ENCODE measurements around the gene UNK. TPM values are rescaled to one million over a fixed set of nuclear protein-coding genes. Genes with fewer than 3 reads are reported as not detected.

Gene UNK
- total and polyA plus RNA-seq, 2 donors (not counting 1 experiment from before 2014, with no cell fraction given), result 15.0 to 15.2 TPM

DNA sequence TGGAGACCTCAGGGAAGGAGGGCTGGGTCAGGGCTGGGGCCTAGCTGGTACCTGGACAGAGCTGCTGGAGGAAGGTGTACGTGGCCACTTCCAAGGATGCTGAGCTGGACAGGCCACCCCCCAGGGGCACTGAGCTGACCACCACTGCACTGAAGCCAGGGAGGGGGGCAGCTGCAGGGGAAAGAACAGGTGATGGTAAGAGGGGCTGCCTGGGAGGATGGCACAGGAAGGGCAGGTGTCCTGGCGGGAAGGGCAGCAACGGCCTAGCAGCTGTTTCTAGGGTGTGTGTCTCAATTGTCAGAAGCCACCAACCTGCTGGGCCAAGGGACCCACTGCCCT is 21.4 kb upstream of the UNK start:
- no peak overlapping the region for H3K9ac ChIP-seq (ENCODE audit: insufficient read depth, low read length)
- H3K4me3 ChIP-seq (replicated peaks in 1 of 4; ENCODE audit: control extremely low read depth in 1 of 4, insufficient read depth in 1 of 4, low read depth in 3 of 4, low read length in 4 of 4), result no peak overlapping the region

GRCh38 chr17:75763613-75764416 is 20.8 kb upstream of the UNK start:
- no peaks in the 10 kb centered on the region for H3K9me3 ChIP-seq (ENCODE audit: control insufficient read depth, insufficient read depth, low read depth, low read length)
- no peaks in the 10 kb centered on the region for H3K27me3 ChIP-seq (ENCODE audit: control insufficient read depth, insufficient read depth, low read length)
- peak overlapping the region; percentile 51 for H3K9ac ChIP-seq (ENCODE audit: insufficient read depth, low read length)
- TF ChIP-seq EZH2 (IDR thresholded peaks at IDR 0.05; ENCODE audit: low read length, missing control alignments) (no peak), CTCF (conservative IDR thresholded peaks at IDR 0.05 in 1 of 2, IDR thresholded peaks at IDR 0.05 in 1 of 2; ENCODE audit: low read depth in 1 of 2, low read length in 2 of 2) (no peak)
- peaks cover 8% of the 10 kb centered on the region for H3K4me1 ChIP-seq (ENCODE audit: control insufficient read depth, extremely low read depth, insufficient read depth, low read length)
- no peaks in the 10 kb centered on the region for H3K79me2 ChIP-seq (ENCODE audit: control insufficient read depth, insufficient read depth, low read length)
- H3K27ac ChIP-seq (ENCODE audit: insufficient read depth, low read length), result no peak overlapping the region
- no peak for DNase-seq (ENCODE audit: low read depth in 2 of 2)
- H4K20me1 ChIP-seq (ENCODE audit: control insufficient read depth, extremely low read depth, insufficient read depth, low read length), result no peaks in the 10 kb centered on the region
- peak overlapping the region; percentile 46 to 81 (median 69) for H3K4me3 ChIP-seq (replicated peaks in 1 of 4; ENCODE audit: control extremely low read depth in 1 of 4, insufficient read depth in 1 of 4, low read depth in 3 of 4, low read length in 4 of 4)
- H3K4me2 ChIP-seq (ENCODE audit: extremely low read depth, insufficient read depth, low read length), result peak overlapping the region; percentile 64
- H3K36me3 ChIP-seq (ENCODE audit: control insufficient read depth, insufficient read depth, low read length), result no peaks in the 10 kb centered on the region
- H2AFZ ChIP-seq (ENCODE audit: low read length), result peak overlapping the region; percentile 80

More for the DNA sequence above, 21.4 kb upstream of the UNK start:
- Histone ChIP-seq H3K4me1 (ENCODE audit: control insufficient read depth, extremely low read depth, insufficient read depth, low read length) (peaks cover 8% of the 10 kb centered on the region), H3K4me2 (ENCODE audit: extremely low read depth, insufficient read depth, low read length) (no peak overlapping the region), H4K20me1 (ENCODE audit: control insufficient read depth, extremely low read depth, insufficient read depth, low read length) (no peaks in the 10 kb centered on the region), H3K27ac (ENCODE audit: insufficient read depth, low read length) (no peak overlapping the region), H3K79me2 (ENCODE audit: control insufficient read depth, insufficient read depth, low read length) (no peaks in the 10 kb centered on the region), H3K36me3 (ENCODE audit: control insufficient read depth, insufficient read depth, low read length) (no peaks in the 10 kb centered on the region), H2AFZ (ENCODE audit: low read length) (no peak overlapping the region), H3K9me3 (ENCODE audit: control insufficient read depth, insufficient read depth, low read depth, low read length) (no peaks in the 10 kb centered on the region), H3K27me3 (ENCODE audit: control insufficient read depth, insufficient read depth, low read length) (no peaks in the 10 kb centered on the region)
- no peak for DNase-seq (ENCODE audit: low read depth in 2 of 2)
- TF ChIP-seq CTCF (conservative IDR thresholded peaks at IDR 0.05 in 1 of 2, IDR thresholded peaks at IDR 0.05 in 1 of 2; ENCODE audit: low read depth in 1 of 2, low read length in 2 of 2), result no peak
- TF ChIP-seq EZH2 (IDR thresholded peaks at IDR 0.05; ENCODE audit: low read length, missing control alignments), result no peak

DNA sequence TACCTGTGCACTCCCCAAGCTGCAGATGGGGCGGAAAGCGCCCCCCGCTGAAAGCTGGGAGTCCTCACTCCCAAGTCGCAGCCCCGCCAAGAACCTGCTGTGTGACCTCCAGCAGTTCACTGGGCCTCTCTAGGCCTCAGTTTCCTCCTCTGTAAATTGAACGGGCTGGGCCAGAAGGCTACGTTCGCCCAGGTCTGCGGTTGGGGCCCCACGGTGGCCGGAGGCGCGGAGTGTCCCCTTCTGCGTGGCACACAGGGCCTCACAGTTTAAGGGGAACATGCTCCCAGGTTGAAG is 20.2 kb upstream of the UNK start:
- Histone ChIP-seq H3K79me2 (ENCODE audit: control insufficient read depth, insufficient read depth, low read length) (no peaks in the 10 kb centered on the region), H3K27ac (ENCODE audit: insufficient read depth, low read length) (peak overlapping the region; percentile 47), H3K4me2 (ENCODE audit: extremely low read depth, insufficient read depth, low read length) (peak overlapping the region; percentile 64), H3K9ac (ENCODE audit: insufficient read depth, low read length) (peak overlapping the region; percentile 51), H2AFZ (ENCODE audit: low read length) (peak overlapping the region; percentile 80), H3K27me3 (ENCODE audit: control insufficient read depth, insufficient read depth, low read length) (no peaks in the 10 kb centered on the region), H3K9me3 (ENCODE audit: control insufficient read depth, insufficient read depth, low read depth, low read length) (no peaks in the 10 kb centered on the region), H3K4me1 (ENCODE audit: control insufficient read depth, extremely low read depth, insufficient read depth, low read length) (peaks cover 8% of the 10 kb centered on the region), H3K36me3 (ENCODE audit: control insufficient read depth, insufficient read depth, low read length) (no peaks in the 10 kb centered on the region), H4K20me1 (ENCODE audit: control insufficient read depth, extremely low read depth, insufficient read depth, low read length) (no peaks in the 10 kb centered on the region), H3K4me3 (replicated peaks in 1 of 4; ENCODE audit: control extremely low read depth in 1 of 4, insufficient read depth in 1 of 4, low read depth in 3 of 4, low read length in 4 of 4) (peak overlapping the region; percentile 46 to 81 (median 69))
- DNase-seq (ENCODE audit: low read depth in 2 of 2), result no peak
- TF ChIP-seq CTCF (conservative IDR thresholded peaks at IDR 0.05 in 1 of 2, IDR thresholded peaks at IDR 0.05 in 1 of 2; ENCODE audit: low read depth in 1 of 2, low read length in 2 of 2) (peak; percentile 32 to 58), EZH2 (IDR thresholded peaks at IDR 0.05; ENCODE audit: low read length, missing control alignments) (no peak)
